HepG2 (cell line): ENCODE results near the gene PPIL3. TPM values are rescaled to one million over a fixed set of nuclear protein-coding genes. Genes with fewer than 3 reads are reported as not detected.
A peak's percentile ranks its signal among the peaks of the same experiment; 100 is the strongest.
"Not testable (repeated sequence)": the region's sequence is repeated elsewhere in the genome, so short reads cannot be mapped to it uniquely, and the experiment has no call there.

ENCODE experiments used
- ATAC-seq: fragments of 200-7000 bp; cut with Tn5 transposase; 3 replicates; pipeline ENCODE4 v1.9.1; 2020; ENCODE audit warnings: mild to moderate bottlenecking, moderate library complexity
- BruUV-seq: library from RNA; stranded (reverse); fragments of 400-500 nt; replicated peaks from 2 replicates; lab custom pipeline; 2021; lab: Mats Ljungman, UMichigan
- CTCF ChIA-PET: fragments of 300-600 bp; formaldehyde crosslinking; extraction: SDS; loops from one replicate; lab custom pipeline; 2021; ENCODE audit warnings: low total read pairs, inconsistent platforms, low intra/inter-chr PET ratio; lab: Yijun Ruan, JAX
- POLR2A ChIA-PET: fragments of 350-600 bp; sonication (Branson Sonifier 250); formaldehyde crosslinking; loops from one replicate; lab custom pipeline; 2020; ENCODE audit warnings: antibody characterized with exemption, inconsistent platforms; lab: Yijun Ruan, JAX
- DNase-seq: peaks from one replicate; pipeline ENCODE4 v3.0.0-alpha.2; 2015; ENCODE audit warnings: low spot score
- FAIRE-seq: peaks from 3 replicates; lab custom pipeline; 2011; peaks lifted over from hg19 to GRCh38; lab: Jason Lieb, UNC
- H2AFZ ChIP-seq: one replicate; pipeline ENCODE4 v1.6.1; 2011; ENCODE audit warnings: low read length, inconsistent platforms
- H3K27ac ChIP-seq: fragments of 300-600 bp; 3 replicates; pipeline ENCODE4 v1.8.0; 2011; ENCODE audit warnings: mixed run types, mild to moderate bottlenecking, mixed read lengths, low read length, inconsistent platforms; ENCODE audit not compliant: insufficient read depth; ENCODE audit errors: extremely low read length
- H3K27me3 ChIP-seq, 2 experiments: fragments of 200-600 bp in 1 of 2; 2 replicates in 1 of 2; 3 replicates in 1 of 2; pipeline versions ENCODE4 v1.6.0 to v1.8.0; 2011; ENCODE audit warnings: low read length in 2 of 2, mild to moderate bottlenecking in 2 of 2, moderate library complexity in 2 of 2, inconsistent platforms in 1 of 2; ENCODE audit not compliant: insufficient read depth in 2 of 2, control insufficient read depth in 1 of 2
- H3K36me3 ChIP-seq, 2 experiments: fragments of 200-600 bp in 1 of 2; replicated peaks in 1 of 2; 2 replicates in 1 of 2; 3 replicates in 1 of 2; pipeline versions ENCODE4 v1.5.1 to v1.8.0; 2011; ENCODE audit warnings: low read length in 2 of 2, inconsistent platforms in 1 of 2; ENCODE audit not compliant: insufficient read depth in 2 of 2, control insufficient read depth in 1 of 2
- H3K4me1 ChIP-seq: 2 replicates; pipeline ENCODE4 v1.5.1; 2012; ENCODE audit warnings: low read length, inconsistent platforms; ENCODE audit not compliant: insufficient read depth
- H3K4me2 ChIP-seq: 2 replicates; pipeline ENCODE4 v1.6.0; 2011; ENCODE audit warnings: low read depth, low read length, inconsistent platforms
- H3K4me3 ChIP-seq, 3 experiments: fragments of 200-600 bp in 1 of 3; sonication (generic), shearing (Covaris generic) in 1 of 3; replicated peaks in 1 of 3; 2 replicates each; pipeline ENCODE4 v1.5.1; 2011 to 2016; ENCODE audit warnings: low read length in 3 of 3, inconsistent platforms in 2 of 3, low read depth in 2 of 3, mild to moderate bottlenecking in 2 of 3, control low read depth in 1 of 3, mixed read lengths in 1 of 3; ENCODE audit not compliant: insufficient read depth in 1 of 3
- H3K79me2 ChIP-seq: one replicate; pipeline ENCODE4 v1.6.1; 2011; ENCODE audit warnings: low read length, inconsistent platforms; ENCODE audit not compliant: insufficient read depth
- H3K9ac ChIP-seq: 2 replicates; pipeline ENCODE4 v1.6.0; 2011; ENCODE audit warnings: mild to moderate bottlenecking, low read depth, low read length, inconsistent platforms; ENCODE audit not compliant: insufficient read depth
- H3K9me3 ChIP-seq: 2 replicates; pipeline ENCODE4 v1.5.1; 2012; ENCODE audit warnings: mild to moderate bottlenecking, low read length
- H4K20me1 ChIP-seq: 2 replicates; pipeline ENCODE4 v1.6.0; 2011; ENCODE audit warnings: inconsistent platforms, mild to moderate bottlenecking, low read length, moderate library complexity; ENCODE audit not compliant: insufficient read depth
- CEBPG ChIP-seq: IDR thresholded peaks from 2 replicates; pipeline ENCODE4 v1.6.1; 2016
- ELF3 ChIP-seq: IDR thresholded peaks from 2 replicates; pipeline ENCODE4 v1.6.1; 2016; ENCODE audit warnings: missing genetic modification reagents, missing compliant biosample characterization
- FLYWCH1 ChIP-seq: sonication (generic); formaldehyde crosslinking; IDR thresholded peaks from 2 replicates; pipeline ENCODE4 v1.8.1; 2023; ENCODE audit warnings: mild to moderate bottlenecking, missing genetic modification reagents
- GATAD2A ChIP-seq: IDR thresholded peaks from 2 replicates; pipeline ENCODE4 v1.6.1; 2016
- HMGA1 ChIP-seq: sonication (generic); formaldehyde crosslinking; conservative IDR thresholded peaks from 2 replicates; pipeline ENCODE4 v1.4.0; 2020; ENCODE audit warnings: missing genetic modification reagents
- HNF4A ChIP-seq: sonication (generic); formaldehyde crosslinking; IDR thresholded peaks from 2 replicates; pipeline ENCODE4 v1.4.0; 2020; ENCODE audit warnings: missing genetic modification reagents
- MAX ChIP-seq: IDR thresholded peaks from 2 replicates; pipeline ENCODE4 v1.6.1; 2012; ENCODE audit warnings: inconsistent platforms
- PRMT3 ChIP-seq: sonication (generic); formaldehyde crosslinking; IDR thresholded peaks from 2 replicates; pipeline ENCODE4 v1.8.1; 2022; ENCODE audit warnings: low read depth, mild to moderate bottlenecking, moderate library complexity, missing genetic modification reagents, borderline replicate concordance
- RARA ChIP-seq: IDR thresholded peaks from 2 replicates; pipeline ENCODE4 v1.6.1; 2016; ENCODE audit warnings: missing genetic modification reagents, missing compliant biosample characterization
- RFXAP ChIP-seq: sonication (generic); formaldehyde crosslinking; IDR thresholded peaks from 2 replicates; pipeline ENCODE4 v1.4.0; 2020; ENCODE audit warnings: missing genetic modification reagents, borderline replicate concordance
- SALL1 ChIP-seq: sonication (generic); formaldehyde crosslinking; IDR thresholded peaks from 2 replicates; pipeline ENCODE4 v1.8.0; 2022; ENCODE audit warnings: mild to moderate bottlenecking, missing genetic modification reagents
- TFE3 ChIP-seq: IDR thresholded peaks from 2 replicates; pipeline ENCODE4 v1.6.1; 2016
- ZBTB26 ChIP-seq: IDR thresholded peaks from 2 replicates; pipeline ENCODE4 v1.6.1; 2016; ENCODE audit warnings: missing compliant biosample characterization, missing genetic modification reagents, borderline replicate concordance
- ZFP36L1 ChIP-seq: sonication (generic); formaldehyde crosslinking; IDR thresholded peaks from 2 replicates; pipeline ENCODE4 v1.8.0; 2022; ENCODE audit warnings: mild to moderate bottlenecking, missing genetic modification reagents, moderate library complexity
- ZNF382 ChIP-seq: sonication (generic); formaldehyde crosslinking; IDR thresholded peaks from 2 replicates; pipeline ENCODE4 v1.5.0; 2020; ENCODE audit warnings: missing genetic modification reagents, mild to moderate bottlenecking, borderline replicate concordance
- ZNF746 ChIP-seq: sonication (generic); formaldehyde crosslinking; IDR thresholded peaks from 2 replicates; pipeline ENCODE4 v1.8.0; 2022; ENCODE audit warnings: mild to moderate bottlenecking, missing genetic modification reagents
- WGBS: methylation state at CpG from one replicate; pipeline ENCODE4 v1.1.6; 2017; ENCODE audit warnings: low lambda C conversion rate; 5-methylcytosine and 5-hydroxymethylcytosine counted together
- in situ Hi-C: cut with HindIII; loops from 2 replicates; pipeline ENCODE4 v1.10.0; 2017; ENCODE audit warnings: low pct_unique_long_range_greater_than_20kb; ENCODE audit not compliant: extremely low pct_ligation_motif_present
- intact Hi-C: fragments of 100-400 bp; cut with micrococcal nuclease; formaldehyde crosslinking; loops from one replicate; pipeline ENCODE4 v1.10.0; 2022; ENCODE audit not compliant: unreplicated experiment
- polyA plus RNA-seq, 8 experiments: library from polyadenylated mRNA; depleted of rRNA in 3 of 8; stranded (reverse) in 7 of 8; unstranded in 1 of 8; fragments of >200 nt; fragmentation: Illumina TruSeq in 4 of 8; extraction: Trizol in 4 of 8; gene quantifications; 2 replicates each; pipeline versions ENCODE4 v1.2.1 to v1.2.3, GENCODE V29; 2011 to 2016; ENCODE audit warnings: low read depth in 4 of 8, missing spikeins in 1 of 8, mixed read lengths in 1 of 8; ENCODE audit not compliant: insufficient read depth in 1 of 8
- total RNA-seq, 5 experiments: library from RNA; depleted of rRNA; stranded (reverse); fragments of >200 nt; fragmentation: Illumina TruSeq; extraction: Trizol; gene quantifications; 2 replicates each; pipeline ENCODE4 v1.2.3, GENCODE V29; 2016; ENCODE audit warnings: low read depth in 1 of 5

PPIL3 gene
- total and polyA plus RNA-seq, 2 of the 13 experiments (the other 11 are each of a cell fraction or from before 2014, with no cell fraction given), result 98.7 to 107 TPM

- CTCF ChIA-PET, in situ Hi-C loops: not testable (repeated sequence)
Observed at GRCh38 chr2:200881715-200882249, 7.1 kb downstream of the PPIL3 start.

GRCh38 chr2:200878289-200878880 is 10.5 kb downstream of the PPIL3 start:
- ATAC-seq, result peak; percentile 56
- Histone ChIP-seq H3K4me3 (no peak overlapping the region), H3K36me3 (peaks cover 17 to 74% of the 10 kb centered on the region in 2 experiments)
- peak; percentile 45; the same call in 1 of the 2 replicates for TF ChIP-seq HNF4A (CRISPR knock-in tag)
- no peak for TF ChIP-seq MAX
- no peak for TF ChIP-seq ZNF382 (CRISPR knock-in tag)
- no peak for TF ChIP-seq PRMT3 (CRISPR knock-in tag)
- peak; percentile 47; the same call in 1 of the 2 replicates for TF ChIP-seq RARA (CRISPR knock-in tag)
- TF ChIP-seq FLYWCH1, result no peak
- TF ChIP-seq CEBPG (CRISPR knock-in tag), result peak; percentile 71; the same call in 1 of the 2 replicates
- TF ChIP-seq TFE3 (CRISPR knock-in tag), result no peak
- TF ChIP-seq ZFP36L1 (CRISPR knock-in tag), result no peak
- no peak for TF ChIP-seq ZBTB26 (CRISPR knock-in tag)
- TF ChIP-seq RFXAP (CRISPR knock-in tag), result no peak
- peak; percentile 24; the same call in 1 of the 2 replicates for TF ChIP-seq SALL1 (CRISPR knock-in tag)
- peak; percentile 46; the same call in 1 of the 2 replicates for TF ChIP-seq GATAD2A
- no peak for TF ChIP-seq HMGA1 (CRISPR knock-in tag)
- TF ChIP-seq ZNF746 (CRISPR knock-in tag), result no peak
- TF ChIP-seq ELF3 (CRISPR knock-in tag), result no peak

More at GRCh38 chr2:200881715-200882249, 7.1 kb downstream of the PPIL3 start:
- H3K4me1 ChIP-seq, result peaks cover 34% of the 10 kb centered on the region
- H4K20me1 ChIP-seq, POLR2A ChIA-PET, ATAC-seq, BruUV-seq, H3K27me3 ChIP-seq, H3K79me2 ChIP-seq, H3K4me3 ChIP-seq, DNase-seq, H3K27ac ChIP-seq, FAIRE-seq, H3K9me3 ChIP-seq, H2AFZ ChIP-seq, H3K9ac ChIP-seq, H3K4me2 ChIP-seq: not testable (repeated sequence)
- intact Hi-C loops, result loop anchor here (10.0 kb wide), 1 partner anchor 137 kb away; no protein-coding TSS in a partner anchor
- 94% methylated on average over 2 of the region's 2 CpGs for WGBS
- H3K36me3 ChIP-seq, result peaks cover 12 to 57% of the 10 kb centered on the region in 2 experiments

More at GRCh38 chr2:200878289-200878880, 10.5 kb downstream of the PPIL3 start:
- Histone ChIP-seq H3K4me2 (no peak overlapping the region), H3K9ac (no peak overlapping the region), H3K27ac (no peak overlapping the region), H4K20me1 (no peaks in the 10 kb centered on the region), H3K4me1 (peaks cover 27% of the 10 kb centered on the region), H2AFZ (no peak overlapping the region), H3K9me3 (no peaks in the 10 kb centered on the region), H3K79me2 (no peaks in the 10 kb centered on the region), H3K27me3 (no peaks in the 10 kb centered on the region; a peak in 1 of 5 replicates)
- no TSS peak for BruUV-seq
- DNase-seq, result no peak
- FAIRE-seq, result no peak
- intact Hi-C loops (no loop called here), in situ Hi-C loops (no loop called here)
- CTCF ChIA-PET, result no interaction called here
- WGBS, result 90% methylated on average over 2 of the region's 2 CpGs
- POLR2A ChIA-PET, result interaction anchor here (0.7 to 1.5 kb wide), 6 partner anchors 11 to 238 kb away, joined by 3 to 12 read pairs (median 4); partner anchors contain the start of genes CFLAR, CLK1, NIF3L1 and PPIL3
